Measurements from ENCODE around the gene INS.

INS gene

GRCh38 chr11:2115308-2115707 lies 45.7 kb downstream of the INS start:
- no peak for DNase-seq (ENCODE audit: low read depth in 2 of 2)

GRCh38 chr11:2114430-2115241 lies 46.4 kb downstream of the INS start:
- DNase-seq (ENCODE audit: low read depth in 2 of 2): no peak

- DNase-seq (ENCODE audit: low read depth in 2 of 2): no peak
Observed at GRCh38 chr11:2113776-2114175, 47.2 kb downstream of the INS start.

- DNase-seq (ENCODE audit: low read depth in 2 of 2): no peak
Observed at GRCh38 chr11:2110521-2110920, 50.5 kb downstream of the INS start.

Data from stimulated activated CD8-positive, alpha-beta memory T cell treated with anti-CD3 and anti-CD28 coated beads, Interleukin-7, amount 100 ng/mL, for 4 hours (primary cell).